Measurements from ENCODE around the gene DAPK1.

DAPK1 gene

GRCh38 chr9:87651431-87651830, 153.8 kb downstream of the DAPK1 start:
- no peak for DNase-seq
- TF ChIP-seq GATA1 (IDR thresholded peaks at IDR 0.05; ENCODE audit: low read depth, low read length) (no peak), POLR2A (IDR thresholded peaks at IDR 0.05; ENCODE audit: low read length) (no peak)

- no peak for DNase-seq
- no peak for TF ChIP-seq POLR2A (IDR thresholded peaks at IDR 0.05; ENCODE audit: low read length)
- TF ChIP-seq GATA1 (IDR thresholded peaks at IDR 0.05; ENCODE audit: low read depth, low read length) = no peak
These were observed 156.3 kb downstream of the DAPK1 start for GRCh38 chr9:87653941-87654340.

GRCh38 chr9:87655731-87656130, 158.1 kb downstream of the DAPK1 start:
- no peak for TF ChIP-seq POLR2A (IDR thresholded peaks at IDR 0.05; ENCODE audit: low read length)
- no peak for TF ChIP-seq GATA1 (IDR thresholded peaks at IDR 0.05; ENCODE audit: low read depth, low read length)
- no peak for DNase-seq

- no peak for DNase-seq
- TF ChIP-seq GATA1 (IDR thresholded peaks at IDR 0.05; ENCODE audit: low read depth, low read length) = no peak
- no peak for TF ChIP-seq POLR2A (IDR thresholded peaks at IDR 0.05; ENCODE audit: low read length)
These were observed 158.8 kb downstream of the DAPK1 start for GRCh38 chr9:87656485-87656884.

GRCh38 chr9:87657190-87657589, 159.5 kb downstream of the DAPK1 start:
- no peak for TF ChIP-seq GATA1 (IDR thresholded peaks at IDR 0.05; ENCODE audit: low read depth, low read length)
- no peak for TF ChIP-seq POLR2A (IDR thresholded peaks at IDR 0.05; ENCODE audit: low read length)
- no peak for DNase-seq

- DNase-seq = no peak
- TF ChIP-seq POLR2A (IDR thresholded peaks at IDR 0.05; ENCODE audit: low read length) (no peak), GATA1 (IDR thresholded peaks at IDR 0.05; ENCODE audit: low read depth, low read length) (no peak)
These were observed 160.2 kb downstream of the DAPK1 start for GRCh38 chr9:87657893-87658292.

- DNase-seq = no peak
- TF ChIP-seq POLR2A (IDR thresholded peaks at IDR 0.05; ENCODE audit: low read length) (no peak), GATA1 (IDR thresholded peaks at IDR 0.05; ENCODE audit: low read depth, low read length) (no peak)
These were observed 160.8 kb downstream of the DAPK1 start for GRCh38 chr9:87658511-87658910.

- TF ChIP-seq POLR2A (IDR thresholded peaks at IDR 0.05; ENCODE audit: low read length) = no peak
- TF ChIP-seq GATA1 (IDR thresholded peaks at IDR 0.05; ENCODE audit: low read depth, low read length) = no peak
- no peak for DNase-seq
These were observed 162.1 kb downstream of the DAPK1 start for GRCh38 chr9:87659534-87660419.

GRCh38 chr9:87661241-87661640, 163.6 kb downstream of the DAPK1 start:
- TF ChIP-seq GATA1 (IDR thresholded peaks at IDR 0.05; ENCODE audit: low read depth, low read length) = no peak
- no peak for TF ChIP-seq POLR2A (IDR thresholded peaks at IDR 0.05; ENCODE audit: low read length)
- no peak for DNase-seq

- TF ChIP-seq POLR2A (IDR thresholded peaks at IDR 0.05; ENCODE audit: low read length) = no peak
- no peak for TF ChIP-seq GATA1 (IDR thresholded peaks at IDR 0.05; ENCODE audit: low read depth, low read length)
- DNase-seq = peak; percentile 74 to 89
These were observed 165.3 kb downstream of the DAPK1 start for GRCh38 chr9:87662808-87663528.

- no peak for TF ChIP-seq GATA1 (IDR thresholded peaks at IDR 0.05; ENCODE audit: low read depth, low read length)
- TF ChIP-seq POLR2A (IDR thresholded peaks at IDR 0.05; ENCODE audit: low read length) = no peak
- DNase-seq = no peak
These were observed 165.9 kb downstream of the DAPK1 start for GRCh38 chr9:87663556-87663955.

GRCh38 chr9:87664153-87665060, 166.7 kb downstream of the DAPK1 start:
- TF ChIP-seq GATA1 (IDR thresholded peaks at IDR 0.05; ENCODE audit: low read depth, low read length) = no peak

GRCh38 chr9:87665505-87665904, 167.8 kb downstream of the DAPK1 start:
- TF ChIP-seq GATA1 (IDR thresholded peaks at IDR 0.05; ENCODE audit: low read depth, low read length) = no peak

More at GRCh38 chr9:87664153-87665060, 166.7 kb downstream of the DAPK1 start:
- DNase-seq = no peak

More at GRCh38 chr9:87665505-87665904, 167.8 kb downstream of the DAPK1 start:
- DNase-seq = no peak

Data from erythroblast (primary cell).